ENCODE data around the gene CLSTN2.

GRCh38 chr3:140500473-140500872 lies 565.5 kb downstream of the CLSTN2 start:
- TF ChIP-seq EZH2 (IDR thresholded peaks at IDR 0.05; ENCODE audit: borderline replicate concordance, low read length), result no peak
- TF ChIP-seq CTCF (conservative IDR thresholded peaks at IDR 0.05 in 1 of 2, IDR thresholded peaks at IDR 0.05 in 1 of 2; ENCODE audit: extremely low read depth in 1 of 2, insufficient read depth in 1 of 2, low read depth in 1 of 2, low read length in 2 of 2), result no peak
